DND-41 (cell line): ENCODE measurements around the gene ARHGAP1.
A peak's percentile ranks its signal among the peaks of the same experiment; 100 is the strongest.

Experiments used
- ATAC-seq: fragments of 200-7000 bp; cut with Tn5 transposase; 3 replicates; pipeline ENCODE4 v1.9.1; 2021; ENCODE audit warnings: low read depth; ENCODE audit not compliant: insufficient read depth
- DNase-seq: peaks from one replicate; pipeline ENCODE4 v3.0.0-alpha.2; 2020
- H2AFZ ChIP-seq: 2 replicates; pipeline ENCODE4 v1.6.0; 2012; ENCODE audit warnings: low read depth, low read length
- H3K27ac ChIP-seq: 2 replicates; pipeline ENCODE4 v1.5.1; 2012; ENCODE audit warnings: low read length, inconsistent platforms
- H3K27me3 ChIP-seq: fragments of 200-600 bp; sonication (generic); 2 replicates; pipeline ENCODE4 v1.6.0; 2012; ENCODE audit warnings: low read length, mild to moderate bottlenecking, inconsistent platforms; ENCODE audit not compliant: insufficient read depth, poor library complexity
- H3K36me3 ChIP-seq: 2 replicates; pipeline ENCODE4 v1.5.1; 2012; ENCODE audit warnings: low read length, inconsistent platforms; ENCODE audit not compliant: insufficient read depth
- H3K4me1 ChIP-seq: 2 replicates; pipeline ENCODE4 v1.5.1; 2012; ENCODE audit warnings: mild to moderate bottlenecking, low read length; ENCODE audit not compliant: insufficient read depth
- H3K4me2 ChIP-seq: 2 replicates; pipeline ENCODE4 v1.6.0; 2012; ENCODE audit warnings: mild to moderate bottlenecking, moderate library complexity, low read length, inconsistent platforms; ENCODE audit not compliant: insufficient read depth
- H3K4me3 ChIP-seq, 2 experiments: fragments of 200-600 bp in 1 of 2; shearing (Covaris generic) in 1 of 2; 2 replicates each; pipeline ENCODE4 v1.5.1; 2012 to 2016; ENCODE audit warnings: inconsistent platforms in 2 of 2, low read length in 2 of 2, mild to moderate bottlenecking in 2 of 2, low read depth in 1 of 2, moderate library complexity in 1 of 2
- H3K79me2 ChIP-seq: 2 replicates; pipeline ENCODE4 v1.6.0; 2012; ENCODE audit warnings: low read length, inconsistent platforms; ENCODE audit not compliant: insufficient read depth
- H3K9ac ChIP-seq: 2 replicates; pipeline ENCODE4 v1.6.0; 2012; ENCODE audit warnings: low read depth, mild to moderate bottlenecking, inconsistent platforms, low read length, moderate library complexity
- H3K9me3 ChIP-seq: 2 replicates; pipeline ENCODE4 v1.5.1; 2012; ENCODE audit warnings: low read length, moderate library complexity, mild to moderate bottlenecking, inconsistent platforms; ENCODE audit not compliant: insufficient read depth, severe bottlenecking
- H4K20me1 ChIP-seq: 2 replicates; pipeline ENCODE4 v1.6.0; 2012; ENCODE audit warnings: low read length; ENCODE audit not compliant: insufficient read depth
- CTCF ChIP-seq: IDR thresholded peaks from 2 replicates; pipeline ENCODE4 v1.5.1; 2012; ENCODE audit warnings: borderline replicate concordance, low read length, moderate library complexity, mild to moderate bottlenecking; ENCODE audit not compliant: poor library complexity, severe bottlenecking; ENCODE audit errors: extremely low read depth
- EZH2 ChIP-seq: IDR thresholded peaks from 3 replicates; pipeline ENCODE4 v1.6.1; 2012; ENCODE audit warnings: borderline replicate concordance, low read depth, mild to moderate bottlenecking, moderate library complexity, low read length, inconsistent platforms; ENCODE audit not compliant: severe bottlenecking

ARHGAP1 gene

GRCh38 chr11:46662366-46662765, 38.1 kb downstream of the ARHGAP1 start:
- H3K4me3 ChIP-seq: no peak overlapping the region
- ATAC-seq (no peak), DNase-seq (no peak)
- no peaks in the 10 kb centered on the region for H3K27me3 ChIP-seq
- H2AFZ ChIP-seq: no peak overlapping the region
- H3K36me3 ChIP-seq: peaks cover 90% of the 10 kb centered on the region
- H3K9me3 ChIP-seq: no peaks in the 10 kb centered on the region
- H4K20me1 ChIP-seq: no peaks in the 10 kb centered on the region
- H3K9ac ChIP-seq: no peak overlapping the region
- H3K4me1 ChIP-seq: no peaks in the 10 kb centered on the region
- no peak overlapping the region for H3K4me2 ChIP-seq
- H3K79me2 ChIP-seq: no peaks in the 10 kb centered on the region
- no peak for TF ChIP-seq CTCF
- TF ChIP-seq EZH2: no peak
- no peak overlapping the region for H3K27ac ChIP-seq

- Histone ChIP-seq H3K36me3 (peaks cover 89% of the 10 kb centered on the region), H2AFZ (no peak overlapping the region), H3K9ac (no peak overlapping the region), H3K79me2 (no peaks in the 10 kb centered on the region), H3K27me3 (no peaks in the 10 kb centered on the region), H3K4me1 (no peaks in the 10 kb centered on the region), H3K4me2 (no peak overlapping the region), H4K20me1 (no peaks in the 10 kb centered on the region), H3K9me3 (no peaks in the 10 kb centered on the region), H3K27ac (no peak overlapping the region), H3K4me3 (no peak overlapping the region)
- DNase-seq: no peak
- ATAC-seq: no peak
- no peak for TF ChIP-seq CTCF
- no peak for TF ChIP-seq EZH2
Observed at GRCh38 chr11:46661836-46662235, 38.6 kb downstream of the ARHGAP1 start.

GRCh38 chr11:46659908-46660307, 40.5 kb downstream of the ARHGAP1 start:
- H3K79me2 ChIP-seq: no peaks in the 10 kb centered on the region
- ATAC-seq (peak; percentile 65), DNase-seq (peak; percentile 32)
- H3K36me3 ChIP-seq: peaks cover 84% of the 10 kb centered on the region
- TF ChIP-seq CTCF (no peak), EZH2 (no peak)
- H3K27me3 ChIP-seq: no peaks in the 10 kb centered on the region
- no peaks in the 10 kb centered on the region for H4K20me1 ChIP-seq
- H3K27ac ChIP-seq: 0 out of 2 replicates have a peak overlapping the region, but pooled peaks have one; percentile 6
- H3K9ac ChIP-seq: no peak overlapping the region
- no peak overlapping the region for H3K4me2 ChIP-seq
- H2AFZ ChIP-seq: no peak overlapping the region
- H3K4me1 ChIP-seq: no peaks in the 10 kb centered on the region
- H3K9me3 ChIP-seq: no peaks in the 10 kb centered on the region
- no peak overlapping the region for H3K4me3 ChIP-seq

- Histone ChIP-seq H3K27me3 (no peaks in the 10 kb centered on the region), H3K79me2 (no peaks in the 10 kb centered on the region), H3K27ac (no peak overlapping the region), H3K9ac (no peak overlapping the region), H4K20me1 (no peaks in the 10 kb centered on the region), H3K9me3 (no peaks in the 10 kb centered on the region), H2AFZ (no peak overlapping the region), H3K4me2 (no peak overlapping the region), H3K4me1 (no peaks in the 10 kb centered on the region), H3K36me3 (peaks cover 77% of the 10 kb centered on the region), H3K4me3 (no peak overlapping the region)
- ATAC-seq (no peak), DNase-seq (no peak)
- TF ChIP-seq CTCF: no peak
- TF ChIP-seq EZH2: no peak
Observed at GRCh38 chr11:46658259-46658658, 42.2 kb downstream of the ARHGAP1 start.
